HG03558 (cell line): ENCODE measurements around the gene KIAA1210.
"Not testable (repeated sequence)": the region's sequence is repeated elsewhere in the genome, so short reads cannot be mapped to it uniquely, and the experiment has no call there.

Experiments
- ATAC-seq: cut with Tn5 transposase; IDR thresholded peaks from one replicate; pipeline ENCODE4 v1.9.1; 2021; ENCODE audit warnings: moderate number of reproducible peaks; ENCODE audit not compliant: unreplicated experiment; ENCODE audit errors: extremely low read depth

Gene KIAA1210

DNA sequence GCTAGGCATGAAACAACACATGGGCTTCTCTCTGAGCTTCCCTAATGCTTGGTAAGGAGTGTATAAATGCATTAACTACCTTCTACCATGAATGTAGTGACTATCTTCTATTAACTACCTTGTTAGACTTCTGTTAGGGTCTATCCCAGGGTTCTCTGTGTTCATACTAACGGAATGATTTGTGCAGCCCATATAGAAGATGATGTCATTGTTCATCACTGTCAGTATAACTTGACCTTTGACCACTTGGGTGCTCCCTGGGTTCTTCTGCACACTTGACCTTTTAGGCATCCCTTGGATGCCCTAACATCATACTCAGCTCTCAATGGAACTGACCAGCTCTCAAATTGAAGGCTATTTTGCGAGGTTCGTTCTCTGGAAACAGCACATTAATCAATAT lies 85.6 kb downstream of the KIAA1210 start:
- no peak for ATAC-seq

DNA sequence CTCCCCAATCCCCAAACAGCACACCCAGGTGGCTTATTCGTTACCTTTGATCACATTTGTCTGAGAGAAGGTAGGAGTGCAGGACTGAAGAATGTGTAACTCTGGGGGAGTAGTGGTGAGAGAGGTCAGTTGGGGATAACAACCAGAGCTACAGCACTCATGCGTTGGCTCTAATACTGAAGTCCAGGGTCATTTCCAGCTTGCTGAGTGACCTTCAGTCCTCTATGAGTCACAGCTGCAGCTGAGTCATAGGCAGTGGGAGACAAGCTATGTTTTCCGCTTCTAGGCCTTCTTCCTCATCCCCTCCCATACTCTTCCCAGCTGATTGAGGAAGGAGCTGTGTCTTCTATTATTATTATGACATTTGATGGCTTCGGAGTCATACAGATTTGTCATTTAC lies 86.4 kb downstream of the KIAA1210 start:
- ATAC-seq, result no peak

DNA sequence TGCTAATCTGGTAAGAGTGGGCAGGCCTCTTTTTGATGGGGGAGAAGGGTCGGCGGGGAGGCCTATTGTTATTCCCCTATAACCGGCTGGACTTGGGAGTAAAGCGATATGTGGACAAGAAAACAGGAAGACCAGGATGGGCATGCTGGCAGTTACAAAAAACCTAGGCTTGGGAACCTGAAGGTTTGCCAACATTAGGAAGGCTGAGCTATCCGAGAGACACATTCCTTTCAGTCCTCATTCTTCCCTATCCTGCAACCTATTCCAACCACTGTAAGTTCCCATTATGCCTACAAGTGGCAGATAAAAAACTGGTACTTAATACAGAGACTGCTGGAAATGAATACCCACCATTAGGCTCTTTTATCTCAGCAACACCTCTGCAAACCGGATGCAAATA lies 87.2 kb downstream of the KIAA1210 start:
- ATAC-seq, result no peak

DNA sequence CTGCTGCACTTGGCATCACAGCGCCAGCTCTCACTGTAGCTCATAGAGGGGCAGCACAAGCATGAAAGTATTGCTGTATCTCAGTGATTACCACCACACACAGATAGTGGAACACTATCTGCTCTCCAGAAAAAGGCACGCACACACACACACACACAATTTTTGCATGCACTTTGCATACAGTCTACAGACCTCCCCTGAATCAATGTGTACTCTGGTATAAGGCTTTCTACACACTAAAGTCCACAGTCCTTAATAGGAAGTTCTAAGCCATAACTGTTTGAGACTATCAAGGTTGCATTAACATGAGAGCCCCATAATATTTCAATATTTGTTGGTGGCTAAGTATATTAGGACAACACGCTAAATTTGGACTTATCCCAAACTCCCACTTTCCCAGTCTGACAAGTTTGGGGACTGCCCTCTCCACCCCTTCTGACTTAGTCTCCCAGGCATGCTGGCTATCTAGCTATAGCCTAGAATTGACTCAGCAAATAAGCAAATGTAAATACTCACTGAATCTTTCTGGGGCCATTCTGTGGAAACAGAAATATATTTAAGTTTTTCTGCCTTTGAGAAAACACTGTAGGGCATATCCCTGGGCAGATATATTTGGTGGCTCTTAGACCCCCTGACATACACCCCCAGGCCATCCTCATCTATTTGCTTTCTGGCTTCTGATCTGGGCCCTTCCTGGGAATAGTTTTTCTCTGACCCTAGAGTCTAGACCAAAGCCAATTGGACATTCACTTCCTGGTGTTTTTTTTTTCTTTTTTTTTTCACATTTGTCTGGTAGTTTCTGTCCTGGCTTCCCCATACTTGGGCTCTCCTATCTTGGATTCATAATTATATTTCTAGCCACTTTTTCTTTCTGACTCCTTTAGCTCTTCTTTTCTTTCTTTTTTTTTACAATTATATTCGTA lies 91.2 kb downstream of the KIAA1210 start:
- no peak for ATAC-seq

DNA sequence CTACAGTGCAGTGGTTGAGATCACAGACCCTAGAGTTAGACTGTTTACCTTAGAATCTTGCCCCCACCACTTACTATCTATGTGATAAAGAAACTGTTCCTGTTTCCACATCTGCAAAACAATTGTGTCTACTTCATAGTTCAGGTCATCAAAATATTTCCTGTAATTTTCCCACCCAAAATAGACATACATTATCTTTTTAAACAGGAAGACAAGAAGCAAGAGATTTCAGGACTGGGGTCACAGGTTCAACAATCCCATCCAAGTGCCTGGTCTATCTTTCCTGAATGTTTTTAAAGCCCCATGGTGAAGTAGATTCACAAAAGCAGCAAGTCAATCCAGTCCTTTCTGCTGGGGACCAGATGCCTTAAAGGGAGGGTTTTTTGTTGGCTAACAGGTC lies 96.6 kb downstream of the KIAA1210 start:
- no peak for ATAC-seq

DNA sequence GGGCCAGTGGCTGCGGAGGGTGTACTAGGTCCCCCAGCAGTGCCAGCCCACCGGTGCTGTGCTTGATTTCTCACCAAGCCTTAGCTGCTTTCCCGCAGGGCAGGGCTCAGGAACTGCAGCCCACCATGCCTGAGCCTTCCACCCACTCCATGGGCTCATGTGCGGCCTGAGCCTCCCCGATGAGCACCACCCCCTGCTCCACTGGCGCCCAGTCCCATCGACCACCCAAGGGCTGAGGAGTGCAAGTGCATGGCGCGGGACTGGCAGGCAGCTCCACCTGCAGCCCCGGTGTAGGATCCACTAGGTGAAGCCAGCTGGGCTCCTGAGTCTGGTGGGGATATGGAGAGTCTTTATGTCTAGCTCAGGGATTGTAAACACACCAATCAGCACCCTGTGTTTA lies 98.0 kb downstream of the KIAA1210 start:
- not testable (repeated sequence) for ATAC-seq

DNA sequence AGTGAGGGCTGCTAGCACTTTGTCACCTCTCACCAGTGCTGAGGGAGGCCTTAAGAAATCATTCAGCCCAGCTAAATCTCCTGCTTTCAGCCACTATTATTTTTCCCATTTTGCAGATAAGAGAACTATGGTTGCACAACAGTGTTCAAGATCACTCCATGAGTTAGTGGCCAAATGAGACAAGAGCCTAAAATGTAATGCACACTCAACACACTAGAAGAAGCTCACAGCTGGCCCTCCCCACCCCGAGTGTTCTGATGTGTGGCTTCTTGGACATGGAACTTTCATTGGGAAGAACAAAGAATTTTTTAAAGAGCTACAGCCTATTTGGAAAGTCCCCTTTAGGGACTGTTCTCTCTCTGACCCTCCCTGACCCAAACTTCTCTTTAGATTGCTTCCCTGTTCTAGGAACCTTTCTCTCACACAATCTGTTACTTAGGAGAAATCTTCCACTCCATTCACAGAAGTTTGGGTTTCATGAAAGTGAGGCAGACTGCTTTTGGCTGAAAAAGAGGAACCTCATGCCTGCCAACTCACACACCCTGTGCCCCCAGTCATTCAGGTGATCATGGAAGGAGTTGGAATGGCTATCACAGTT lies 98.8 kb downstream of the KIAA1210 start:
- no peak for ATAC-seq
